HG03045 (cell line): ENCODE results near the gene LYPD8.

Source experiments
- ATAC-seq: cut with Tn5 transposase; IDR thresholded peaks from one replicate; pipeline ENCODE4 v1.9.1; 2021; ENCODE audit warnings: mild to moderate bottlenecking, moderate library complexity; ENCODE audit not compliant: unreplicated experiment

The LYPD8 gene

DNA sequence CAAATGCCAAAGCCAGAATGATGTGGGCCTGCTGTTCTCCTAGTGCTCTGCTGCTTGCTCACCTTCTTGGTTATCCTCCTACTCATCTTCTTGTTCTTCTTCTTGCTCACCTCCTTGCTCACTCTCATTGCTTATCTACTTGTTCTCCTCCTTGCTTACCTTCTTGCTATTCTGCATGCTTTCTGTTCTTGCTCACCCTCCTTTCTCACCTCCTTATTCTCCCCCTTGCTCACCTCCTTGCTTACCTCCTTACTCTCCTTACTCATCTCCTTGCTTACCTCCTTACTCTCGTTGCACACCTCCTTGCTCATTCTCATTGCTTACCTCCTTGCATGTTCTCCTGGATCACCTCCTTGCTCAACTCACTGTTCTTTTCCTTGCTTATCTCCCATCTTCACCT is 52.8 kb downstream of the LYPD8 start, which contains the start of gene OR14I1:
TSS of gene OR14I1 (minus strand) at position 53 of the 400 bp plus-strand sequence.
- no peak for ATAC-seq

DNA sequence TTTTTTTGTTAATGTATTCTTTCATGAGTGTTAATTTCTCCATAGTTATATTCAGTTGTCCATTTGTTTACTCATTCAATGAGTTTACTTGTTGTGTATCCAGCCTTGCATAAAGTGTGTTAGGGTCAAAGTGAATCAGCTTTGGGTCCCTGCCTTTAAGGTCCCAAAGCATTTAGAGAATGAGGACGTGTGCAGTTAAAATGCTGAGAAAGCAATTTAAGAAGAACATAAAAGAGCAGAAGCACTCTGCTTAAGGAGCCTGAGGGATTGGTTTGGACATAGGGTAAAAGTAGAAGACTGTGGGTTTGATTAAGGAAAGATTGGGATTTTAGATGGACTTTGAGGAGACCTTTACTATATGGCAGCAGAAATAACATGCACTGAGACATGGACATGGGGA is 56.5 kb downstream of the LYPD8 start:
- ATAC-seq, result no peak

DNA sequence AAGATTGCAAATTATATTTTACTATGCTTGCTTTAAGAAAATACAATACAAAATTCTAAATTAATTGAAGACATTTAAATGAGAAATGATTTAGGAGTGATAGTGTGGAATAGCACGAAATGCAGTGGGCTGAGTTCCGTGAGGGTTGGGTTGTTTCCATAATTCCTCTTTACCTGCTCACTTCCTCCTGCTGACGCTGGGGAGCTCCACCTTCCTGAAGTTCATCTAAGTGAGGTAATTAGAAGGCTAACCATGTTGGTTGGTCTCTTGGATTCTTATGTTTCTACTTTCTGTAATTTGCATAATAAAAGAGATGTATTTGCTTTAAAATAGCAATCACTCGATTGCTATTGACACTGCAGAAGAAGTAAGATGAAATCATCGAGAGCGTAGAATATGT is 57.7 kb downstream of the LYPD8 start:
- no peak for ATAC-seq

DNA sequence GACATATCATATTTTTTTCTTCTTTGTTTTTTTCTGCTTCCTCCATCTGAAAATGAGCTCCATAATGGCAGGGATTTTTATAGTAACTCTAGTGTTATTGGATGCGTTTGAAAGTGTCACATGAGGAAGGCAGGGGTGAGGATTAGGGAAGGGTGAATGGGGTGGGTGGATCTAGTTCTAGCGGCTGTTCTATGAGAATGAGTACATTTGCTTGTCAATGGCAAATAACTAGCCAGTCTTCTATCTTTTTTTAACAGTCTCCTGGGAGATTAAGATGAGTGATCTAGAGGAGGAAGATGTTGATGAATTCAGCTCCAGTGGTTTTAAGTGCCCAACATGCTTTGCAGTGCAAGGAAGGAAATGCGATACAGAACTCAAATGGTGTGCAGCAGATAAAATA is 58.8 kb downstream of the LYPD8 start:
- no peak for ATAC-seq

DNA sequence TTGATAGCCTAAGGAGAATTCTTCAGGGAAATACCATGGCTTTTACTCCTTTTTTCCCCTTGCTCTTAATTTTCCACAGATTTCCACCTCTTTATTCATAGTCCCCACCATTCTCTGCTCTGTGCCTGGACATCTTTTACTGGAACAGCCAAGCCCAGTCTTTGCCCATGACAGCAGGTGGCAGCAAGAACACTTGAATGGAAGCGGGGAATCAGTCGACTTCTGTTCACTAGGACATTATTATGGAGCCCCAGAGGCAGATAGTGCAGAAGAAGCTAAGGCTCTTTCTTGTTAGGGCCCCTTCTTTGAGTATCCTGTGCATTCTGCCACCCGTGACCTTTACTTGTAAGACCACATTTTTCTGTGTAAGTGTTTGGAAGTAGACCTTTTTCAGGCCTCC is 59.3 kb downstream of the LYPD8 start:
- ATAC-seq, result no peak

DNA sequence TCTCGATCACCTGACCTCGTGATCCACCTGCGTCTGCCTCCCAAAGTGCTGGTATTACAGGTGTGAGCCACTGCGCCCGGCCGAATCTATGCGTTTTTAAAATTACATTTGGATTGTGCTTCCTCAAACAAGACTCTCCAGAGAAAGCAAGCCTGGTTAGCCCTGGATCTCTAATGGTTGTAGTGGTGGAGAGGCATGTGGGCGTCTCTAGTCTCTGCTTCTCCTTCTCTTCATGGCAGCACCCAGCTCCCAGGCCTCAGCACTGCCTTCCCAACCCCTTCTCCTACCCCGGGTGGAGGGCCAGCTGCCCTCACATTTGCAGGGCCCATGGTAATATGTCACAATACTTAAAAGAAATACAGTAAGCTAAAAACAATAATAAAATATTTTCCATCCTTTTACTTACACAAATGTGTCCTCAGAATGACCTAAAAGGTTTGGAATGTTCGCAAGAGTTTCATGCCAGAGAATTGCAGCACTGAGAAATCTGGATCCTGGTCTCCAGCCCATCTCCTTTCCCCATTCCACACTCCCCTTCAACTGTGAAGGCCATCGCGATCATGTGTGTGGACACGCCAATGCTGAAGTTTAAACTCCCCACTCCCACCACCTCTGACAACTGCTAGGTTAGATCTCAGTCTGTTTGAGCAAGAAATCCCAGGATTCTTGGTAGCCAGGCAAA is 60.0 kb downstream of the LYPD8 start:
- no peak for ATAC-seq

DNA sequence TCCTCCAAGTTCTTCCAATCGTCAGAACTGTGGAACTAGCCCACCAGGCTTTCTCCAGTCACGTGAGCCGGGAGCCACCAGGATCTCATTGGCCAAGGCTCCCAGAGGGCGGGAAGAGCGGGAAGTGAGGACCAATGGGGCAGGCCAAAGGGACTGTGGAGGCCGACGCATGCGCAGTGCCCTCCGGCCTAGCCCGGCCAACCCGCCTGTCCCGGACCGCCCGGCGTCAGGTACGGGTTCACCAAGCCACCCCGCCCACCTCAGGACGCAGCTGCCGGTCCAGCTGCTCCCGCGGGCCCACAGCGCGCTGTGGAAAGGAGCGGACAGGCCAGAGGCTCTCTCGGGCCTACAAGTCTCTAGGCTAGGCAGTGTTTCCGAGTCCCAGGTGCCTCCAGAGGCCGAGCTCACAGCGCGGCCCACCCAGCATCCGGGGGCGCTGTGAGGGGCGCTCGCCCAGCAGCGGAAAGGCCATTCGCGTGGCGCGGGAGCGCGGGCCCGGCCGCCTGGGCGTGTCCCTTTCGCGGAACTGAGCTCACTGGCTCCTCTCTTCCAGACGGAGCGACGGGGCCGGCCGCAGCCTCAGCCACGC is 63.9 kb downstream of the LYPD8 start:
- no peak for ATAC-seq
